ENCODE data around the gene RTF1. TPM values are rescaled to one million over a fixed set of nuclear protein-coding genes. Genes with fewer than 3 reads are reported as not detected.

Gene RTF1
- polyA plus RNA-seq, 1 donor = 42.0 TPM

GRCh38 chr15:41504751-41505492, 88.0 kb downstream of the RTF1 start:
- Histone ChIP-seq H3K36me3 (ENCODE audit: control insufficient read depth, insufficient read depth, low read length) (peaks cover 27% of the 10 kb centered on the region), H3K9me3 (ENCODE audit: control insufficient read depth, low read depth, low read length) (peaks cover 10% of the 10 kb centered on the region), H3K27me3 (ENCODE audit: control insufficient read depth, insufficient read depth, low read length) (peaks cover 36% of the 10 kb centered on the region), H3K27ac (ENCODE audit: low read length) (no peak overlapping the region), H3K4me3 (ENCODE audit: low read length) (no peak overlapping the region), H3K4me1 (ENCODE audit: control insufficient read depth, insufficient read depth, low read length) (no peaks in the 10 kb centered on the region)
- DNase-seq = no peak
- no CpG with 5 or more reads among the region's 13 CpGs for WGBS (ENCODE audit: insufficient coverage, low lambda C conversion rate)

GRCh38 chr15:41505776-41506175, 88.9 kb downstream of the RTF1 start:
- Histone ChIP-seq H3K27ac (ENCODE audit: low read length) (no peak overlapping the region), H3K27me3 (ENCODE audit: control insufficient read depth, insufficient read depth, low read length) (peaks cover 37% of the 10 kb centered on the region), H3K4me1 (ENCODE audit: control insufficient read depth, insufficient read depth, low read length) (peaks cover 2% of the 10 kb centered on the region), H3K4me3 (ENCODE audit: low read length) (no peak overlapping the region), H3K36me3 (ENCODE audit: control insufficient read depth, insufficient read depth, low read length) (peaks cover 27% of the 10 kb centered on the region), H3K9me3 (ENCODE audit: control insufficient read depth, low read depth, low read length) (peaks cover 10% of the 10 kb centered on the region)
- WGBS (ENCODE audit: insufficient coverage, low lambda C conversion rate) = no CpG with 5 or more reads among the region's 4 CpGs
- DNase-seq = no peak

- no peak for DNase-seq
- Histone ChIP-seq H3K27ac (ENCODE audit: low read length) (no peak overlapping the region), H3K27me3 (ENCODE audit: control insufficient read depth, insufficient read depth, low read length) (peaks cover 36% of the 10 kb centered on the region), H3K4me1 (ENCODE audit: control insufficient read depth, insufficient read depth, low read length) (peaks cover 4% of the 10 kb centered on the region), H3K4me3 (ENCODE audit: low read length) (no peak overlapping the region), H3K9me3 (ENCODE audit: control insufficient read depth, low read depth, low read length) (peaks cover 6% of the 10 kb centered on the region), H3K36me3 (ENCODE audit: control insufficient read depth, insufficient read depth, low read length) (peaks cover 20% of the 10 kb centered on the region)
- no CpG with 5 or more reads among the region's 10 CpGs for WGBS (ENCODE audit: insufficient coverage, low lambda C conversion rate)
Measured at GRCh38 chr15:41506796-41507341, 90.0 kb downstream of the RTF1 start.

GRCh38 chr15:41507820-41508290, 91.0 kb downstream of the RTF1 start:
- Histone ChIP-seq H3K9me3 (ENCODE audit: control insufficient read depth, low read depth, low read length) (no peaks in the 10 kb centered on the region), H3K27ac (ENCODE audit: low read length) (no peak overlapping the region), H3K4me3 (ENCODE audit: low read length) (no peak overlapping the region), H3K4me1 (ENCODE audit: control insufficient read depth, insufficient read depth, low read length) (peaks cover 12% of the 10 kb centered on the region), H3K27me3 (ENCODE audit: control insufficient read depth, insufficient read depth, low read length) (peaks cover 36% of the 10 kb centered on the region), H3K36me3 (ENCODE audit: control insufficient read depth, insufficient read depth, low read length) (peaks cover 13% of the 10 kb centered on the region)
- no CpG with 5 or more reads among the region's 7 CpGs for WGBS (ENCODE audit: insufficient coverage, low lambda C conversion rate)
- DNase-seq = no peak

GRCh38 chr15:41510728-41511127, 93.8 kb downstream of the RTF1 start:
- Histone ChIP-seq H3K9me3 (ENCODE audit: control insufficient read depth, low read depth, low read length) (no peaks in the 10 kb centered on the region), H3K27me3 (ENCODE audit: control insufficient read depth, insufficient read depth, low read length) (peaks cover 36% of the 10 kb centered on the region), H3K36me3 (ENCODE audit: control insufficient read depth, insufficient read depth, low read length) (no peaks in the 10 kb centered on the region), H3K4me1 (ENCODE audit: control insufficient read depth, insufficient read depth, low read length) (peaks cover 24% of the 10 kb centered on the region), H3K4me3 (ENCODE audit: low read length) (no peak overlapping the region), H3K27ac (ENCODE audit: low read length) (no peak overlapping the region)
- no peak for DNase-seq
- WGBS (ENCODE audit: insufficient coverage, low lambda C conversion rate) = no CpG with 5 or more reads among the region's 7 CpGs

GRCh38 chr15:41511331-41511898, 94.5 kb downstream of the RTF1 start:
- Histone ChIP-seq H3K4me1 (ENCODE audit: control insufficient read depth, insufficient read depth, low read length) (peaks cover 24% of the 10 kb centered on the region), H3K27me3 (ENCODE audit: control insufficient read depth, insufficient read depth, low read length) (peaks cover 36% of the 10 kb centered on the region), H3K27ac (ENCODE audit: low read length) (no peak overlapping the region), H3K36me3 (ENCODE audit: control insufficient read depth, insufficient read depth, low read length) (no peaks in the 10 kb centered on the region), H3K9me3 (ENCODE audit: control insufficient read depth, low read depth, low read length) (no peaks in the 10 kb centered on the region), H3K4me3 (ENCODE audit: low read length) (peak overlapping the region; percentile 34)
- DNase-seq = peak in 1 of 2 donors; percentile 66
- WGBS (ENCODE audit: insufficient coverage, low lambda C conversion rate) = no CpG with 5 or more reads among the region's 56 CpGs

- Histone ChIP-seq H3K4me3 (ENCODE audit: low read length) (peak overlapping the region; percentile 34), H3K4me1 (ENCODE audit: control insufficient read depth, insufficient read depth, low read length) (peaks cover 24% of the 10 kb centered on the region), H3K36me3 (ENCODE audit: control insufficient read depth, insufficient read depth, low read length) (peaks cover under 1% of the 10 kb centered on the region), H3K27me3 (ENCODE audit: control insufficient read depth, insufficient read depth, low read length) (peaks cover 36% of the 10 kb centered on the region), H3K9me3 (ENCODE audit: control insufficient read depth, low read depth, low read length) (no peaks in the 10 kb centered on the region), H3K27ac (ENCODE audit: low read length) (no peak overlapping the region)
- DNase-seq = peak in 1 of 2 donors; percentile 48
- WGBS (ENCODE audit: insufficient coverage, low lambda C conversion rate) = no CpG with 5 or more reads among the region's 49 CpGs
Measured at GRCh38 chr15:41511899-41512369, 95.0 kb downstream of the RTF1 start.

- peaks cover 24% of the 10 kb centered on the region for H3K4me1 ChIP-seq (ENCODE audit: control insufficient read depth, insufficient read depth, low read length)
- H3K27ac ChIP-seq (ENCODE audit: low read length) = no peak overlapping the region
- H3K4me3 ChIP-seq (ENCODE audit: low read length) = peak overlapping the region; percentile 34
- H3K27me3 ChIP-seq (ENCODE audit: control insufficient read depth, insufficient read depth, low read length) = peaks cover 36% of the 10 kb centered on the region
- no CpG with 5 or more reads among the region's 33 CpGs for WGBS (ENCODE audit: insufficient coverage, low lambda C conversion rate)
- no peaks in the 10 kb centered on the region for H3K9me3 ChIP-seq (ENCODE audit: control insufficient read depth, low read depth, low read length)
- DNase-seq = peak in 1 of 2 donors; percentile 45
- peaks cover 6% of the 10 kb centered on the region for H3K36me3 ChIP-seq (ENCODE audit: control insufficient read depth, insufficient read depth, low read length)
Measured at GRCh38 chr15:41512512-41512939, 95.6 kb downstream of the RTF1 start.

GRCh38 chr15:41512940-41513505, 96.1 kb downstream of the RTF1 start:
- peak in 1 of 2 donors; percentile 48 for DNase-seq
- peaks cover 24% of the 10 kb centered on the region for H3K4me1 ChIP-seq (ENCODE audit: control insufficient read depth, insufficient read depth, low read length)
- H3K36me3 ChIP-seq (ENCODE audit: control insufficient read depth, insufficient read depth, low read length) = peaks cover 10% of the 10 kb centered on the region
- H3K27me3 ChIP-seq (ENCODE audit: control insufficient read depth, insufficient read depth, low read length) = peaks cover 36% of the 10 kb centered on the region
- H3K27ac ChIP-seq (ENCODE audit: low read length) = no peak overlapping the region
- 0% methylated on average over 3 of the region's 40 CpGs for WGBS (ENCODE audit: insufficient coverage, low lambda C conversion rate)
- peak overlapping the region; percentile 34 for H3K4me3 ChIP-seq (ENCODE audit: low read length)
- no peaks in the 10 kb centered on the region for H3K9me3 ChIP-seq (ENCODE audit: control insufficient read depth, low read depth, low read length)

GRCh38 chr15:41513506-41514227, 96.8 kb downstream of the RTF1 start, which contains the start of gene LTK:
TSS of gene LTK (minus strand) at chr15:41513827. CDS start at chr15:41513709, 118 bp downstream.
- peak within 1 kb of the TSS; percentile 34 for H3K4me3 ChIP-seq (ENCODE audit: low read length)
- peak in 1 of 2 donors; percentile 60 for DNase-seq
- peaks cover 24% of the 10 kb centered on the region for H3K4me1 ChIP-seq (ENCODE audit: control insufficient read depth, insufficient read depth, low read length)
- no peaks in the 10 kb centered on the region for H3K9me3 ChIP-seq (ENCODE audit: control insufficient read depth, low read depth, low read length)
- no peak within 1 kb of the TSS for H3K27ac ChIP-seq (ENCODE audit: low read length)
- H3K27me3 ChIP-seq (ENCODE audit: control insufficient read depth, insufficient read depth, low read length) = peaks cover 34% of the 10 kb centered on the region
- no CpG with 5 or more reads among the region's 33 CpGs for WGBS (ENCODE audit: insufficient coverage, low lambda C conversion rate)
- H3K36me3 ChIP-seq (ENCODE audit: control insufficient read depth, insufficient read depth, low read length) = peaks cover 10% of the 10 kb centered on the region
